GM18519 (cell line): Measurements from ENCODE around the gene PTPRN2.

Experiments
- ATAC-seq: cut with Tn5 transposase; IDR thresholded peaks from one replicate; pipeline ENCODE4 v1.9.1; 2021; ENCODE audit warnings: mild to moderate bottlenecking, moderate library complexity; ENCODE audit not compliant: unreplicated experiment, low FRiP score

PTPRN2 gene

GRCh38 chr7:158252837-158253669 lies 334.6 kb downstream of the PTPRN2 start:
- ATAC-seq = no peak

GRCh38 chr7:158252081-158252836 lies 335.4 kb downstream of the PTPRN2 start:
- no peak for ATAC-seq

- no peak for ATAC-seq
Observed at GRCh38 chr7:158251061-158251965, 336.3 kb downstream of the PTPRN2 start.

GRCh38 chr7:158249692-158250091 lies 337.9 kb downstream of the PTPRN2 start:
- no peak for ATAC-seq

DNA sequence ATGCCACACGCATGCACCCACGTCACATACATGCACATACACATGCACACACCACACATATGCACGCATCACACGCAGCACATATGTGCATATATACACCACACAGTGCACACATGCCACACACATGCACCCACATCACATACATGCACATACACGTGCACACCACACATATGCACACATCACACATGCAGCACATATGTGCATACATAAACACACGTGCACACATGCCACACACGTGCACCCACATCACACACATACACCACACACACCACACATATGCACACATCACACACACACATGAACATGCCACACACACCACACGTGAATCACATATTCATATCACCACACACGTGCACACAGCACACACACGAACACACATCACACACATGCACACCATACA lies 338.8 kb downstream of the PTPRN2 start:
- ATAC-seq = no peak

GRCh38 chr7:158247758-158248487 lies 339.7 kb downstream of the PTPRN2 start:
- no peak for ATAC-seq

GRCh38 chr7:158246960-158247673 lies 340.5 kb downstream of the PTPRN2 start:
- ATAC-seq = no peak

GRCh38 chr7:158246272-158246959 lies 341.2 kb downstream of the PTPRN2 start:
- no peak for ATAC-seq

DNA sequence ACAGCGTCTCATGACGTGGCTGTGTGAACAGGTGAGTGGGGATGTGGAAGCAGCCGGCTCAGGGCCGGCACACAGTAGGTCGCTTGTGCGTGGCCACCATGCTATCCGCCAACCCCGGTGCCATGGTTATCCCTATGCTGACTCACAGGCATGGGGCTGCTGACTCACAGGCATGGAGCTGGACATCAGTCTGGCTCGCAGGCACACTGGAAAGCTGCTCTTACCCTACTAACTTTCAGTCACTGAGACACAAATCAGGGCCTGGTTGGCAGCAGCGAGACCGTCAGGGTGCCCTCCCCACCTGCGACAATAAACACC lies 341.9 kb downstream of the PTPRN2 start:
- ATAC-seq = no peak

GRCh38 chr7:158244873-158245723 lies 342.5 kb downstream of the PTPRN2 start:
- ATAC-seq = no peak

- no peak for ATAC-seq
Observed at GRCh38 chr7:158244430-158244829, 343.2 kb downstream of the PTPRN2 start.

DNA sequence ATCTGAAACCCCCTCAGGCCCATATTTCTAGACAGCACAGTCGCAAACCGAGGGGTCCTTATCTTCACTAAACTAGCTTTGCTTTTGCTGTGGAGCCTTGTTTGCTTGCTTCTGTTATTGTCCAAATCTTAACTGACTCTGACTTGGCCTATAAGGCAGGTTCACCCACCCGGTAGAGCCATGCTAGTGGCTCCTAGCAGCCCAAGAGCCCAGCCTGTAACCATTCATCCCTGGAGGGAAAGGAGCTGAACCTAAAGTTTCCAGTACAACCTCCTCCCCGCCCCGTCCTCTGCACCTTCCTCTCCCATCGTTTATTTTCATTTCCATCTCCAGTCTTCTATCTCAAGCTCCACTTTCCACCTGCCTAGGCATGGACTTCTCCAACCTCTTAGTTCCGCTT lies 345.7 kb downstream of the PTPRN2 start:
- ATAC-seq = no peak

DNA sequence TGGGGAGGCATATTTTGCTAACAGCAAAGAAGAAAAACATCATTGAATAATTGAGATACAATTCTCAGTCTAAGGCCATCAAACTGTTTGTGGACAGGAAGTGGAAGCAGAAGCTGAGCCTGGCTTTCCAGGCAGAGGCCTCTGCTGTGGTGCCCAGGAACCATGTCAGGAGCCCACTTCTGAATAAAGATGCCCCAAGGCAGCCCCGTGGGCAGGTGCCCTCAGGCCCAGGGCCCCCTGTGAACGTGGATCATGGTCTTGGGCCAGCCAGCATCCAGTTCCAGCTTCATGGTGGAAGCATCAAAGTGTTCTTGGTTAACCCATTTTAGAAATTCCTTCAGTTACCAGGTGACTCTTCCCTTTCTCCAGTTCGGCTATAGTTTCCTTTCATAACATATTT lies 346.8 kb downstream of the PTPRN2 start:
- no peak for ATAC-seq

GRCh38 chr7:158239290-158239981 lies 348.2 kb downstream of the PTPRN2 start:
- ATAC-seq = no peak

GRCh38 chr7:158238616-158239289 lies 348.9 kb downstream of the PTPRN2 start:
- no peak for ATAC-seq

DNA sequence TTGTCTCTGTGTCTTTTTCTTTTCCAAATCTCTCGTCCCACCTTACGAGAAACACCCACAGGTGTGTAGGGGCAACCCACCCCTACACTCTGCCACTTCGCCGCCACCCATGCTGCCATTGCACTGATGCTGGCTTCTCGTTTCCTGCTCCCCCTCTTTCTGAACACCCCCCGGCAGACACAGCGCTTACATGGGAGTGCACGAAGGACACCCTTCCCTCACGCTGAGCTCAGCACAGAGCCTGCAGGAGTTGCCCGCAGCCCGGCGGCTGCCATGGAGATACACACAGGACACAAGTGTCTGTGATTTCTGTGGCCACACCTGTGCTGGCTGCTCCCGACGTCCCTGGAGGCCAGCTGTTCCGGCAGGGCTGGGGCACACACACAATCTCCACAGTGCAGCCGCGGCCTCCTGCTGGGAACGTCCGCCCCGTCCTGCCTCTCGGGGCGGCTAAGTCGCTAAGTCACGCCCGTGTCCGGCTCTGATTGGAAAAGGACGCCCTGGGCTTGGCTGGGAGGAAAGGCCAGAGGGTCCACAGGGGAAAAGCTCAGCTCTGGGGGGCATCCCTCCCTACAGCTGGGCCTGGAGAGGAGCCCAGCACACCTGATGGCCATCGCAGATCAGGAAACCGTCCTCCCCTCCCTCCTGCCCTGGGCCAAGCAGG lies 349.8 kb downstream of the PTPRN2 start:
- no peak for ATAC-seq

GRCh38 chr7:158236400-158236799 lies 351.2 kb downstream of the PTPRN2 start:
- ATAC-seq = no peak
